ENCODE measurements around the gene MICALL1. TPM values are rescaled to one million over a fixed set of nuclear protein-coding genes. Genes with fewer than 3 reads are reported as not detected.
"Not testable (repeated sequence)": the region's sequence is repeated elsewhere in the genome, so short reads cannot be mapped to it uniquely, and the experiment has no call there.

Gene MICALL1
- total and polyA plus RNA-seq, 2 of the 13 experiments (the other 11 are each of a cell fraction or from before 2014, with no cell fraction given), result 7.6 to 10.6 TPM

DNA sequence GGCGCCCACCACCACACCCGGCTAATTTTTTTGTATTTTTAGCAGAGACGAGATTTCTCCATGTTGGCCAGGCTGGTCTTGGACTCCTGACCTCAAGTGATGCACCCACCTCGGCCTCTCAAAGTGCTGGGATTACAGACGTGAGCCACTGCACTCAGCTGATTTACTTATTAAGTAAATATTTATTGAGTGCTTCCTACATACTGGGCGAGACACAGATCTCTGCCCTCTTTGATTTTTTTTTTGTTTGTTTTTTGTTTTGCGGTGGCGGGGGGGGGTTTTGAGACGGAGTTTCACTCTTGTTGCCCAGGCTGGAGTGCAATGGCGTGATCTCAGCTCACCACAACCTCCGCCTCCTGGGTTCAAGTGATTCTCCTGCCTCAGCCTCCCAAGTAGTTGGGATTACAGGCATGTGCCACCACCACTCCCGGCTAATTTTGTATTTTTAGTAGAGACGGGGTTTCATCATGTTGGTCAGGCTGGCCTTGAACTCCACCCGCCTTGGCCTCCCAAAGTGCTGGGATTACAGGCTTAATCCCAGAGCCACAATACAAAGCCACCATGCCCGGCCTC, 49.8 kb downstream of the MICALL1 start (continued):
- TF ChIP-seq, protein P1, sequence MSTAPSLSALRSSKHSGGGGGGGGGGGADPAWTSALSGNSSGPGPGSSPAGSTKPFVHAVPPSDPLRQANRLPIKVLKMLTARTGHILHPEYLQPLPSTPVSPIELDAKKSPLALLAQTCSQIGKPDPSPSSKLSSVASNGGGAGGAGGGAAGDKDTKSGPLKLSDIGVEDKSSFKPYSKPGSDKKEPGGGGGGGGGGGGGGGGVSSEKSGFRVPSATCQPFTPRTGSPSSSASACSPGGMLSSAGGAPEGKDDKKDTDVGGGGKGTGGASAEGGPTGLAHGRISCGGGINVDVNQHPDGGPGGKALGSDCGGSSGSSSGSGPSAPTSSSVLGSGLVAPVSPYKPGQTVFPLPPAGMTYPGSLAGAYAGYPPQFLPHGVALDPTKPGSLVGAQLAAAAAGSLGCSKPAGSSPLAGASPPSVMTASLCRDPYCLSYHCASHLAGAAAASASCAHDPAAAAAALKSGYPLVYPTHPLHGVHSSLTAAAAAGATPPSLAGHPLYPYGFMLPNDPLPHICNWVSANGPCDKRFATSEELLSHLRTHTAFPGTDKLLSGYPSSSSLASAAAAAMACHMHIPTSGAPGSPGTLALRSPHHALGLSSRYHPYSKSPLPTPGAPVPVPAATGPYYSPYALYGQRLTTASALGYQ (CRISPR knock-in tag; IDR thresholded peaks at IDR 0.05), result 0 out of 2 replicates have a peak, but pooled peaks have one; percentile 24
- TF ChIP-seq RARA (CRISPR knock-in tag; IDR thresholded peaks at IDR 0.05) (peak; percentile 66), LCORL (CRISPR knock-in tag; IDR thresholded peaks at IDR 0.05) (peak; percentile 48; the same call in 1 of the 2 replicates), GABPA (CRISPR knock-in tag; IDR thresholded peaks at IDR 0.05; ENCODE audit: low read depth) (peak; percentile 42; the same call in 1 of the 2 replicates), NCOR1 (IDR thresholded peaks at IDR 0.05; ENCODE audit: borderline replicate concordance, low read length) (0 out of 2 replicates have a peak, but pooled peaks have one; percentile 33), HDAC1 (CRISPR knock-in tag; IDR thresholded peaks at IDR 0.05) (peak; percentile 46), PHF21A (CRISPR knock-in tag; IDR thresholded peaks at IDR 0.05) (peak; percentile 47; the same call in 1 of the 2 replicates)
- TF ChIP-seq, protein P2, sequence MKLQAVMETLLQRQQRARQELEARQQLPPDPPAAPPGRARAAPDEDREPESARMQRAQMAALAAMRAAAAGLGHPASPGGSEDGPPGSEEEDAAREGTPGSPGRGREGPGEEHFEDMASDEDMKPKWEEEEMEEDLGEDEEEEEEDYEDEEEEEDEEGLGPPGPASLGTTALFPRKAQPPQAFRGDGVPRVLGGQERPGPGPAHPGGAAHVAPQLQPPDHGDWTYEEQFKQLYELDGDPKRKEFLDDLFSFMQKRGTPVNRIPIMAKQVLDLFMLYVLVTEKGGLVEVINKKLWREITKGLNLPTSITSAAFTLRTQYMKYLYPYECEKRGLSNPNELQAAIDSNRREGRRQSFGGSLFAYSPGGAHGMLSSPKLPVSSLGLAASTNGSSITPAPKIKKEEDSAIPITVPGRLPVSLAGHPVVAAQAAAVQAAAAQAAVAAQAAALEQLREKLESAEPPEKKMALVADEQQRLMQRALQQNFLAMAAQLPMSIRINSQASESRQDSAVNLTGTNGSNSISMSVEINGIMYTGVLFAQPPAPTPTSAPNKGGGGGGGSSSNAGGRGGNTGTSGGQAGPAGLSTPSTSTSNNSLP (IDR thresholded peaks at IDR 0.05; ENCODE audit: low read depth, low read length), result 0 out of 2 replicates have a peak, but pooled peaks have one; percentile 28
- TF ChIP-seq LCORL (IDR thresholded peaks at IDR 0.05); GABPA (IDR thresholded peaks at IDR 0.05; ENCODE audit: low read depth, low read length): not testable (repeated sequence)
- TF ChIP-seq, protein P3, sequence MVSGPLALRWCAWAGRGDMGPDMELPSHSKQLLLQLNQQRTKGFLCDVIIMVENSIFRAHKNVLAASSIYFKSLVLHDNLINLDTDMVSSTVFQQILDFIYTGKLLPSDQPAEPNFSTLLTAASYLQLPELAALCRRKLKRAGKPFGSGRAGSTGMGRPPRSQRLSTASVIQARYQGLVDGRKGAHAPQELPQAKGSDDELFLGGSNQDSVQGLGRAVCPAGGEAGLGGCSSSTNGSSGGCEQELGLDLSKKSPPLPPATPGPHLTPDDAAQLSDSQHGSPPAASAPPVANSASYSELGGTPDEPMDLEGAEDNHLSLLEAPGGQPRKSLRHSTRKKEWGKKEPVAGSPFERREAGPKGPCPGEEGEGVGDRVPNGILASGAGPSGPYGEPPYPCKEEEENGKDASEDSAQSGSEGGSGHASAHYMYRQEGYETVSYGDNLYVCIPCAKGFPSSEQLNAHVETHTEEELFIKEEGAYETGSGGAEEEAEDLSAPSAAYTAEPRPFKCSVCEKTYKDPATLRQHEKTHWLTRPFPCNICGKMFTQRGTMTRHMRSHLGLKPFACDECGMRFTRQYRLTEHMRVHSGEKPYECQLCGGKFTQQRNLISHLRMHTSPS (CRISPR knock-in tag; IDR thresholded peaks at IDR 0.05; ENCODE audit: low read depth), result 0 out of 2 replicates have a peak, but pooled peaks have one; percentile 24
- TF ChIP-seq, protein P4, sequence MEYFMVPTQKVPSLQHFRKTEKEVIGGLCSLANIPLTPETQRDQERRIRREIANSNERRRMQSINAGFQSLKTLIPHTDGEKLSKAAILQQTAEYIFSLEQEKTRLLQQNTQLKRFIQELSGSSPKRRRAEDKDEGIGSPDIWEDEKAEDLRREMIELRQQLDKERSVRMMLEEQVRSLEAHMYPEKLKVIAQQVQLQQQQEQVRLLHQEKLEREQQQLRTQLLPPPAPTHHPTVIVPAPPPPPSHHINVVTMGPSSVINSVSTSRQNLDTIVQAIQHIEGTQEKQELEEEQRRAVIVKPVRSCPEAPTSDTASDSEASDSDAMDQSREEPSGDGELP (IDR thresholded peaks at IDR 0.05; ENCODE audit: borderline replicate concordance, low read depth), result peak; percentile 85
- TF ChIP-seq, protein P5, sequence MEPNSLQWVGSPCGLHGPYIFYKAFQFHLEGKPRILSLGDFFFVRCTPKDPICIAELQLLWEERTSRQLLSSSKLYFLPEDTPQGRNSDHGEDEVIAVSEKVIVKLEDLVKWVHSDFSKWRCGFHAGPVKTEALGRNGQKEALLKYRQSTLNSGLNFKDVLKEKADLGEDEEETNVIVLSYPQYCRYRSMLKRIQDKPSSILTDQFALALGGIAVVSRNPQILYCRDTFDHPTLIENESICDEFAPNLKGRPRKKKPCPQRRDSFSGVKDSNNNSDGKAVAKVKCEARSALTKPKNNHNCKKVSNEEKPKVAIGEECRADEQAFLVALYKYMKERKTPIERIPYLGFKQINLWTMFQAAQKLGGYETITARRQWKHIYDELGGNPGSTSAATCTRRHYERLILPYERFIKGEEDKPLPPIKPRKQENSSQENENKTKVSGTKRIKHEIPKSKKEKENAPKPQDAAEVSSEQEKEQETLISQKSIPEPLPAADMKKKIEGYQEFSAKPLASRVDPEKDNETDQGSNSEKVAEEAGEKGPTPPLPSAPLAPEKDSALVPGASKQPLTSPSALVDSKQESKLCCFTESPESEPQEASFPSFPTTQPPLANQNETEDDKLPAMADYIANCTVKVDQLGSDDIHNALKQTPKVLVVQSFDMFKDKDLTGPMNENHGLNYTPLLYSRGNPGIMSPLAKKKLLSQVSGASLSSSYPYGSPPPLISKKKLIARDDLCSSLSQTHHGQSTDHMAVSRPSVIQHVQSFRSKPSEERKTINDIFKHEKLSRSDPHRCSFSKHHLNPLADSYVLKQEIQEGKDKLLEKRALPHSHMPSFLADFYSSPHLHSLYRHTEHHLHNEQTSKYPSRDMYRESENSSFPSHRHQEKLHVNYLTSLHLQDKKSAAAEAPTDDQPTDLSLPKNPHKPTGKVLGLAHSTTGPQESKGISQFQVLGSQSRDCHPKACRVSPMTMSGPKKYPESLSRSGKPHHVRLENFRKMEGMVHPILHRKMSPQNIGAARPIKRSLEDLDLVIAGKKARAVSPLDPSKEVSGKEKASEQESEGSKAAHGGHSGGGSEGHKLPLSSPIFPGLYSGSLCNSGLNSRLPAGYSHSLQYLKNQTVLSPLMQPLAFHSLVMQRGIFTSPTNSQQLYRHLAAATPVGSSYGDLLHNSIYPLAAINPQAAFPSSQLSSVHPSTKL (CRISPR knock-in tag; IDR thresholded peaks at IDR 0.05), result peak; percentile 3; the same call in 1 of the 2 replicates
- TF ChIP-seq, protein P6, sequence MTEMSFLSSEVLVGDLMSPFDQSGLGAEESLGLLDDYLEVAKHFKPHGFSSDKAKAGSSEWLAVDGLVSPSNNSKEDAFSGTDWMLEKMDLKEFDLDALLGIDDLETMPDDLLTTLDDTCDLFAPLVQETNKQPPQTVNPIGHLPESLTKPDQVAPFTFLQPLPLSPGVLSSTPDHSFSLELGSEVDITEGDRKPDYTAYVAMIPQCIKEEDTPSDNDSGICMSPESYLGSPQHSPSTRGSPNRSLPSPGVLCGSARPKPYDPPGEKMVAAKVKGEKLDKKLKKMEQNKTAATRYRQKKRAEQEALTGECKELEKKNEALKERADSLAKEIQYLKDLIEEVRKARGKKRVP (CRISPR knock-in tag; IDR thresholded peaks at IDR 0.05), result 0 out of 4 replicates have a peak, but pooled peaks of 1 of the 2 experiments have one; percentile 37
